ENCODE measurements around the gene FBXL4.

DNA sequence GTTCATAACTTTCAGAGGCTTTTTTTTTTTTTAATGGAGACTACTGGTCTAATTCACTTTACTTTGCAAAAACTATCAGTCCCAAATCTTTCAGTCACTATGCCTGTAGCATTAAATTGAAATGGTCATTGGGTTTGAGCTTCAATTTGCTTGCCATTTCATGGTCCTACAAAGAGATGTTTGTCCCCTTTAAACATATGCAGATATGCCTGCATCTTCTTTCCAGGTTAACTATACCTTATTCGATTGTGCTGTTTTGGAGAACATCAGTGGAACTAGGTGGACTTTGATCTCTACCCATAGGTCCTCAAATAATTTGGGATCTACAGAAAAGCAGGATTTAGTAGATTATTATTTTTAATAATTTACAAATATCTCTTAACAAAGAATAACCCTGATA lies 108.8 kb downstream of the FBXL4 start:
- TF ChIP-seq, protein P1, sequence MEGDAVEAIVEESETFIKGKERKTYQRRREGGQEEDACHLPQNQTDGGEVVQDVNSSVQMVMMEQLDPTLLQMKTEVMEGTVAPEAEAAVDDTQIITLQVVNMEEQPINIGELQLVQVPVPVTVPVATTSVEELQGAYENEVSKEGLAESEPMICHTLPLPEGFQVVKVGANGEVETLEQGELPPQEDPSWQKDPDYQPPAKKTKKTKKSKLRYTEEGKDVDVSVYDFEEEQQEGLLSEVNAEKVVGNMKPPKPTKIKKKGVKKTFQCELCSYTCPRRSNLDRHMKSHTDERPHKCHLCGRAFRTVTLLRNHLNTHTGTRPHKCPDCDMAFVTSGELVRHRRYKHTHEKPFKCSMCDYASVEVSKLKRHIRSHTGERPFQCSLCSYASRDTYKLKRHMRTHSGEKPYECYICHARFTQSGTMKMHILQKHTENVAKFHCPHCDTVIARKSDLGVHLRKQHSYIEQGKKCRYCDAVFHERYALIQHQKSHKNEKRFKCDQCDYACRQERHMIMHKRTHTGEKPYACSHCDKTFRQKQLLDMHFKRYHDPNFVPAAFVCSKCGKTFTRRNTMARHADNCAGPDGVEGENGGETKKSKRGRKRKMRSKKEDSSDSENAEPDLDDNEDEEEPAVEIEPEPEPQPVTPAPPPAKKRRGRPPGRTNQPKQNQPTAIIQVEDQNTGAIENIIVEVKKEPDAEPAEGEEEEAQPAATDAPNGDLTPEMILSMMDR (IDR thresholded peaks at IDR 0.05; ENCODE audit: borderline replicate concordance, extremely low read depth, low read length, poor library complexity, severe bottlenecking): no peak
- no peak for TF ChIP-seq EZH2 (IDR thresholded peaks at IDR 0.05; ENCODE audit: borderline replicate concordance, low read depth, low read length, severe bottlenecking)

Data from DND-41 (cell line).